Measurements from ENCODE around the gene MANEA.

DNA sequence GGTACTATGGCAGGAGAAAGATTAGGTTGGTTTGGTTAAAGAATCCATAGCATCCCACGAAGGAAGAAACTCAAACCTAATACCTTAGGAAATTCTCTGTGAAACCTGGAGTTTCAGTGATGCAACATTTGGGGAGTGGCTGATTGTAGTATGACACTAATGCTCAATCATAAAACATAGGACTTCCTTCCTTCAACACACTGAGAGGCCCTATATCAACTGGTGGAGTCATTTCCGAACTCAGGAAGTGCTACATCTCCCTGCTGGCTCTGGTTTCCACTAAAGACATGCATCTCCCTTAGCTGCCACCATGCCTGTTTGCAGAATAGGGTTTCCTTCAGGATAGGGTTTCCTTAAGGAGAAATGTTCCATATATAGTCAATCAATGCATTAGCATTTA, 5.2 kb upstream of the MANEA start:
- TF ChIP-seq POLR2A (IDR thresholded peaks at IDR 0.05), result no peak
- TF ChIP-seq CTCF (IDR thresholded peaks at IDR 0.05), result no peak
